ENCODE measurements around the gene VIT. TPM values are rescaled to one million over a fixed set of nuclear protein-coding genes. Genes with fewer than 3 reads are reported as not detected.

Gene VIT, protein sequence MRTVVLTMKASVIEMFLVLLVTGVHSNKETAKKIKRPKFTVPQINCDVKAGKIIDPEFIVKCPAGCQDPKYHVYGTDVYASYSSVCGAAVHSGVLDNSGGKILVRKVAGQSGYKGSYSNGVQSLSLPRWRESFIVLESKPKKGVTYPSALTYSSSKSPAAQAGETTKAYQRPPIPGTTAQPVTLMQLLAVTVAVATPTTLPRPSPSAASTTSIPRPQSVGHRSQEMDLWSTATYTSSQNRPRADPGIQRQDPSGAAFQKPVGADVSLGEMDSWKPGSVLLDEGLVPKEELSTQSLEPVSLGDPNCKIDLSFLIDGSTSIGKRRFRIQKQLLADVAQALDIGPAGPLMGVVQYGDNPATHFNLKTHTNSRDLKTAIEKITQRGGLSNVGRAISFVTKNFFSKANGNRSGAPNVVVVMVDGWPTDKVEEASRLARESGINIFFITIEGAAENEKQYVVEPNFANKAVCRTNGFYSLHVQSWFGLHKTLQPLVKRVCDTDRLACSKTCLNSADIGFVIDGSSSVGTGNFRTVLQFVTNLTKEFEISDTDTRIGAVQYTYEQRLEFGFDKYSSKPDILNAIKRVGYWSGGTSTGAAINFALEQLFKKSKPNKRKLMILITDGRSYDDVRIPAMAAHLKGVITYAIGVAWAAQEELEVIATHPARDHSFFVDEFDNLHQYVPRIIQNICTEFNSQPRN
- polyA plus RNA-seq (2012; rRNA removed), result not detected in 2 replicates
- polyA plus RNA-seq (2012; cell fraction: cytosol; rRNA removed), result not detected in 2 replicates
- not detected in 2 replicates for polyA plus RNA-seq (2012; cell fraction: nucleus; rRNA removed)

DNA sequence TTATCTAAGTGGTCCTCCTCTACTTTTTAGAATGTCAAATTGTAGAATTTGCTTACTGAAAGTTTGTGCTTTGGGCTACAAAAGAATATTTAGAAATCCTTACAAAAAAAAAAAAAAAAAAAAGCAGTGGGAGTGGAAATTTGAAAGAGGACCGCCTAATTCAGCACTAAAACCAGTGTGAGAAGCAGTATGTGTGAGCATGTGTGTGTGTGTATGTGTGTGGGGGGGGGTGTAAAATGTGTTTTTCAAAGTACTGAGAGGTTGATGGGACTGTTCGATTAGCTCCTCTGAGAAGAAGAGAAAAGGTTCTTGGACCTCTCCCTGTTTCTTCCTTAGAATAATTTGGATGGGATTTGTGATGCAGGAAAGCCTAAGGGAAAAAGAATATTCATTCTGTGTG, at the start of gene VIT:
Gene VIT, plus strand, starts transcription at position 175 of the 400 bp plus-strand sequence. CDS start 19,664 bp downstream, outside the sequence.
- Histone ChIP-seq H3K27ac (ENCODE audit: low read depth in 2 of 2, low read length in 1 of 2) (peak within 1 kb of the TSS in 1 of 2 experiments; percentile 44; a peak in 2 of 4 replicates), H3K9me2 (no peaks in the 10 kb centered on the region), H3K9me3 (no peaks in the 10 kb centered on the region), H3K27me3 (ENCODE audit: insufficient read depth) (no peaks in the 10 kb centered on the region; the same call in 1 of the 2 replicates), H3K79me2 (ENCODE audit: insufficient read depth) (no peaks in the 10 kb centered on the region), H3K4me2 (peak within 1 kb of the TSS; percentile 55), H3K4me1 (ENCODE audit: control insufficient read depth in 1 of 2, insufficient read depth in 2 of 2, low read depth in 1 of 2, low read length in 1 of 2) (peaks cover 3 to 12% of the 10 kb centered on the region in 2 experiments; a peak in 3 of 4 replicates), H2AFZ (ENCODE audit: low read depth) (peak within 1 kb of the TSS; percentile 7; the same call in 1 of the 2 replicates), H3K4me3 (ENCODE audit: low read depth in 2 of 2, low read length in 1 of 2) (peak within 1 kb of the TSS in 1 of 2 experiments; percentile 25; a peak in 1 of 4 replicates), H3K36me3 (replicated peaks in 1 of 2; ENCODE audit: control insufficient read depth in 1 of 2, insufficient read depth in 2 of 2, low read length in 1 of 2) (no peaks in the 10 kb centered on the region), H3F3A (replicated peaks; ENCODE audit: insufficient read depth) (peaks cover 10% of the 10 kb centered on the region), H4K20me1 (ENCODE audit: insufficient read depth) (no peaks in the 10 kb centered on the region), H3K9ac (no peak within 1 kb of the TSS)
- no peak for TF ChIP-seq SIN3A (IDR thresholded peaks at IDR 0.05; ENCODE audit: borderline replicate concordance, low read depth, low read length)
- no peak for TF ChIP-seq RXRA (IDR thresholded peaks at IDR 0.05; ENCODE audit: borderline replicate concordance, low read depth)
- no peak for TF ChIP-seq FOXJ3 (CRISPR knock-in tag; IDR thresholded peaks at IDR 0.05)
- TF ChIP-seq RFX5 (IDR thresholded peaks at IDR 0.05; ENCODE audit: low read length), result no peak
- TF ChIP-seq, protein P1, sequence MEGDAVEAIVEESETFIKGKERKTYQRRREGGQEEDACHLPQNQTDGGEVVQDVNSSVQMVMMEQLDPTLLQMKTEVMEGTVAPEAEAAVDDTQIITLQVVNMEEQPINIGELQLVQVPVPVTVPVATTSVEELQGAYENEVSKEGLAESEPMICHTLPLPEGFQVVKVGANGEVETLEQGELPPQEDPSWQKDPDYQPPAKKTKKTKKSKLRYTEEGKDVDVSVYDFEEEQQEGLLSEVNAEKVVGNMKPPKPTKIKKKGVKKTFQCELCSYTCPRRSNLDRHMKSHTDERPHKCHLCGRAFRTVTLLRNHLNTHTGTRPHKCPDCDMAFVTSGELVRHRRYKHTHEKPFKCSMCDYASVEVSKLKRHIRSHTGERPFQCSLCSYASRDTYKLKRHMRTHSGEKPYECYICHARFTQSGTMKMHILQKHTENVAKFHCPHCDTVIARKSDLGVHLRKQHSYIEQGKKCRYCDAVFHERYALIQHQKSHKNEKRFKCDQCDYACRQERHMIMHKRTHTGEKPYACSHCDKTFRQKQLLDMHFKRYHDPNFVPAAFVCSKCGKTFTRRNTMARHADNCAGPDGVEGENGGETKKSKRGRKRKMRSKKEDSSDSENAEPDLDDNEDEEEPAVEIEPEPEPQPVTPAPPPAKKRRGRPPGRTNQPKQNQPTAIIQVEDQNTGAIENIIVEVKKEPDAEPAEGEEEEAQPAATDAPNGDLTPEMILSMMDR (IDR thresholded peaks at IDR 0.05), result no peak
- no peak for TF ChIP-seq YY1 (IDR thresholded peaks at IDR 0.05; ENCODE audit: low read depth)
- TF ChIP-seq SMC3 (IDR thresholded peaks at IDR 0.05; ENCODE audit: low read depth, low read length), result no peak
- 83% methylated on average over 2 of the region's 2 CpGs for WGBS (ENCODE audit: low lambda C conversion rate)
- ChIA-PET POLR2A (no interaction called here), CTCF (interaction anchor here (1.2 to 2.2 kb wide), 2 partner anchors 13 to 88 kb away, joined by 3 to 8 read pairs; no protein-coding TSS in a partner anchor)
- no peak for DNase-seq

DNA sequence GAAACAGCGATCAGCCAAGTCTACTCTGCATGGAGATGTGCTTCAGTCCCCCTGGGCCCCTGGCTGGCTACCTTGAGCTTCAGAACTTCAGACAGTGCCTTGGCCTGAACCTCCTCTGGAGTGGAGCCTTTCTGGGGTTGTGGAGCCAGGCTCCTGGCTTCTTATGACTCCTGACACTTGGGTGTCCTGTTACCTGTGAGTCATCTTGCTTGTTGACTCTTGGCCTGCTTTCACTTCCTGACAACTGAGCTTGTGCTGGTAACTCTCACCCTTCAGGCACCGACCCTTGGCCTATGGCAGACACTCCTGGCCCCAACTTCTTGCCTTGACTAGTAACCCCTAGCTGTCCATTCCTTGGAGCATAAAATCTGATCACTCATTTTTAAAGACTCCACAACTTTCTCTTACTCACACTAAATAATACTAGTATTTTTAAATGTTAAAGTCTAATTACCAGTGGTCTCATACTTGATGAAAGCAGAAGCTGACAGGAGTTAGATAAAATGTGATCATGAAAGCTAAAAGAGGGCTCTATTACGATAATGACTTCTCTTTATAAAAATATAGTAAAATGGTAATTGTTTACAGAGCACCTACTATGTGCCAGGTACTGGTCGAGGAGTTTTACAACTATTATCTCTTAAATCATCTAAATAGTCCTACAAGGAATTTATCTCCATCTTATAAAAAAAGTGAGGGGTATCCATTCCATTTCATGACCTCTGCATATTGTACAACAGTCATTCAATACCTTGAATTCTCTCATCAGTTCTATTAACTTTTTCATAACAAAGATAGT, 46.3 kb upstream of the VIT start:
- 36% methylated on average over 4 of the region's 4 CpGs for WGBS (ENCODE audit: low lambda C conversion rate)
- Histone ChIP-seq H3K27me3 (ENCODE audit: insufficient read depth) (no peaks in the 10 kb centered on the region), H3K9ac (no peak overlapping the region), H4K20me1 (ENCODE audit: insufficient read depth) (no peaks in the 10 kb centered on the region), H2AFZ (ENCODE audit: low read depth) (peak overlapping the region; percentile 60), H3K4me1 (ENCODE audit: control insufficient read depth in 1 of 2, insufficient read depth in 2 of 2, low read depth in 1 of 2, low read length in 1 of 2) (peaks cover 0 to 15% of the 10 kb centered on the region in 2 experiments; a peak in 2 of 4 replicates), H3K79me2 (ENCODE audit: insufficient read depth) (no peaks in the 10 kb centered on the region), H3K27ac (ENCODE audit: low read depth in 2 of 2, low read length in 1 of 2) (peak overlapping the region in 1 of 2 experiments; percentile 45; a peak in 2 of 4 replicates), H3K9me3 (peaks cover 5% of the 10 kb centered on the region; the same call in 1 of the 2 replicates), H3F3A (replicated peaks; ENCODE audit: insufficient read depth) (peaks cover 14% of the 10 kb centered on the region), H3K9me2 (no peaks in the 10 kb centered on the region), H3K4me2 (peak overlapping the region; percentile 34), H3K4me3 (ENCODE audit: low read depth in 2 of 2, low read length in 1 of 2) (no peak overlapping the region), H3K36me3 (replicated peaks in 1 of 2; ENCODE audit: control insufficient read depth in 1 of 2, insufficient read depth in 2 of 2, low read length in 1 of 2) (no peaks in the 10 kb centered on the region)
- DNase-seq, result no peak
- ChIA-PET CTCF (interaction anchor here (0.8 to 3.6 kb wide), 6 partner anchors 8 to 299 kb away, joined by 3 to 32 read pairs (median 4); no protein-coding TSS in a partner anchor), POLR2A (no interaction called here)
- TF ChIP-seq MEF2A (IDR thresholded peaks at IDR 0.05; ENCODE audit: borderline replicate concordance, low read depth) (no peak), RXRA (IDR thresholded peaks at IDR 0.05; ENCODE audit: borderline replicate concordance, low read depth) (peak; percentile 59; the same call in 1 of the 2 replicates), POLR2AphosphoS5 (IDR thresholded peaks at IDR 0.05; ENCODE audit: low read depth, low read length) (peak; percentile 18; the same call in 1 of the 2 replicates), RFX5 (IDR thresholded peaks at IDR 0.05; ENCODE audit: low read length) (no peak), MXI1 (IDR thresholded peaks at IDR 0.05; ENCODE audit: low read depth, low read length) (no peak), CHD2 (IDR thresholded peaks at IDR 0.05; ENCODE audit: low read length, partially characterized antibody) (no peak), TCF12 (IDR thresholded peaks at IDR 0.05) (peak; percentile 74), GATA2 (CRISPR knock-in tag; IDR thresholded peaks at IDR 0.05) (no peak)
- TF ChIP-seq, protein P2, sequence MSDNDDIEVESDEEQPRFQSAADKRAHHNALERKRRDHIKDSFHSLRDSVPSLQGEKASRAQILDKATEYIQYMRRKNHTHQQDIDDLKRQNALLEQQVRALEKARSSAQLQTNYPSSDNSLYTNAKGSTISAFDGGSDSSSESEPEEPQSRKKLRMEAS (IDR thresholded peaks at IDR 0.05; ENCODE audit: low read depth), result no peak
- TF ChIP-seq, protein P3, sequence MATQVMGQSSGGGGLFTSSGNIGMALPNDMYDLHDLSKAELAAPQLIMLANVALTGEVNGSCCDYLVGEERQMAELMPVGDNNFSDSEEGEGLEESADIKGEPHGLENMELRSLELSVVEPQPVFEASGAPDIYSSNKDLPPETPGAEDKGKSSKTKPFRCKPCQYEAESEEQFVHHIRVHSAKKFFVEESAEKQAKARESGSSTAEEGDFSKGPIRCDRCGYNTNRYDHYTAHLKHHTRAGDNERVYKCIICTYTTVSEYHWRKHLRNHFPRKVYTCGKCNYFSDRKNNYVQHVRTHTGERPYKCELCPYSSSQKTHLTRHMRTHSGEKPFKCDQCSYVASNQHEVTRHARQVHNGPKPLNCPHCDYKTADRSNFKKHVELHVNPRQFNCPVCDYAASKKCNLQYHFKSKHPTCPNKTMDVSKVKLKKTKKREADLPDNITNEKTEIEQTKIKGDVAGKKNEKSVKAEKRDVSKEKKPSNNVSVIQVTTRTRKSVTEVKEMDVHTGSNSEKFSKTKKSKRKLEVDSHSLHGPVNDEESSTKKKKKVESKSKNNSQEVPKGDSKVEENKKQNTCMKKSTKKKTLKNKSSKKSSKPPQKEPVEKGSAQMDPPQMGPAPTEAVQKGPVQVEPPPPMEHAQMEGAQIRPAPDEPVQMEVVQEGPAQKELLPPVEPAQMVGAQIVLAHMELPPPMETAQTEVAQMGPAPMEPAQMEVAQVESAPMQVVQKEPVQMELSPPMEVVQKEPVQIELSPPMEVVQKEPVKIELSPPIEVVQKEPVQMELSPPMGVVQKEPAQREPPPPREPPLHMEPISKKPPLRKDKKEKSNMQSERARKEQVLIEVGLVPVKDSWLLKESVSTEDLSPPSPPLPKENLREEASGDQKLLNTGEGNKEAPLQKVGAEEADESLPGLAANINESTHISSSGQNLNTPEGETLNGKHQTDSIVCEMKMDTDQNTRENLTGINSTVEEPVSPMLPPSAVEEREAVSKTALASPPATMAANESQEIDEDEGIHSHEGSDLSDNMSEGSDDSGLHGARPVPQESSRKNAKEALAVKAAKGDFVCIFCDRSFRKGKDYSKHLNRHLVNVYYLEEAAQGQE (IDR thresholded peaks at IDR 0.05; ENCODE audit: low read depth, low read length), result peak; percentile 82

Measured in SK-N-SH (cell line).